K562 (cell line): ENCODE measurements around the gene PKD1L1. TPM values are rescaled to one million over a fixed set of nuclear protein-coding genes. Genes with fewer than 3 reads are reported as not detected.

Experiments
- ATAC-seq: fragments of 200-7000 bp; cut with Tn5 transposase; 3 replicates; pipeline ENCODE4 v1.9.1; 2020; ENCODE audit warnings: moderate library complexity
- BruUV-seq: library from RNA; stranded (reverse); fragments of 400-500 nt; replicated peaks from 2 replicates; lab custom pipeline; 2021; lab: Mats Ljungman, UMichigan
- CTCF ChIA-PET: fragments of 300-600 bp; formaldehyde crosslinking; extraction: SDS; loops from one replicate; lab custom pipeline; 2021; ENCODE audit warnings: low intra/inter-chr PET ratio; lab: Yijun Ruan, JAX
- POLR2A ChIA-PET: fragments of 300-600, 350-650 bp; sonication (Branson Sonifier 250); formaldehyde crosslinking; extraction: SDS; loops from one replicate; lab custom pipeline; 2021; ENCODE audit warnings: antibody characterized with exemption, inconsistent platforms; lab: Yijun Ruan, JAX
- DNase-seq, 4 experiments: peaks; one replicate each; pipeline versions ENCODE4 v3.0.0 to v3.0.0-alpha.2; 2011 to 2018; ENCODE audit warnings: low spot score in 3 of 4, mixed read lengths in 3 of 4; ENCODE audit errors: extremely low read depth in 1 of 4
- FAIRE-seq: peaks from 2 replicates; lab custom pipeline; 2011; peaks lifted over from hg19 to GRCh38; lab: Jason Lieb, UNC
- H2AFZ ChIP-seq: 2 replicates; pipeline ENCODE4 v1.6.0; 2011; ENCODE audit warnings: low read depth, low read length, control low read depth, inconsistent platforms
- H3K27ac ChIP-seq: fragments of 200-600 bp; 3 replicates; pipeline ENCODE4 v1.8.0; 2011; ENCODE audit warnings: low read depth, mild to moderate bottlenecking, control low read depth, inconsistent platforms, low read length, moderate library complexity, mixed read lengths; ENCODE audit errors: extremely low read depth
- H3K27me3 ChIP-seq, 2 experiments: fragments of 300-600 bp in 1 of 2; 2 replicates in 1 of 2; 3 replicates in 1 of 2; pipeline versions ENCODE4 v1.6.0 to v1.8.0; 2011; ENCODE audit warnings: inconsistent platforms in 2 of 2, low read length in 2 of 2, mild to moderate bottlenecking in 1 of 2, mixed read lengths in 1 of 2, moderate library complexity in 1 of 2; ENCODE audit not compliant: control insufficient read depth in 2 of 2, insufficient read depth in 2 of 2
- H3K36me3 ChIP-seq: fragments of 300-600 bp; 3 replicates; pipeline ENCODE4 v1.8.0; 2011; ENCODE audit warnings: mild to moderate bottlenecking, low read length, inconsistent platforms; ENCODE audit not compliant: control insufficient read depth, insufficient read depth
- H3K4me1 ChIP-seq, 2 experiments: fragments of 200-600 bp in 1 of 2; replicated peaks in 1 of 2; 2 replicates in 1 of 2; 3 replicates in 1 of 2; pipeline versions ENCODE4 v1.5.1 to v1.8.0; 2011; ENCODE audit warnings: inconsistent platforms in 2 of 2, low read length in 2 of 2, mild to moderate bottlenecking in 1 of 2, mixed read lengths in 1 of 2, moderate library complexity in 1 of 2; ENCODE audit not compliant: control insufficient read depth in 2 of 2, insufficient read depth in 2 of 2
- H3K4me2 ChIP-seq: 2 replicates; pipeline ENCODE4 v1.6.1; 2011; ENCODE audit warnings: low read length, control low read depth, inconsistent platforms, mixed read lengths; ENCODE audit not compliant: insufficient read depth
- H3K4me3 ChIP-seq: fragments of 200-600 bp; sonication (generic), shearing (Covaris generic); 2 replicates; pipeline ENCODE4 v1.5.1; 2016; ENCODE audit warnings: control low read depth, inconsistent platforms
- H3K79me2 ChIP-seq: fragments of 200-600 bp; 3 replicates; pipeline ENCODE4 v1.8.0; 2011; ENCODE audit warnings: low read length, inconsistent platforms; ENCODE audit not compliant: control insufficient read depth, insufficient read depth
- H3K9ac ChIP-seq, 2 experiments: 2 replicates each; pipeline versions ENCODE4 v1.6.0 to v1.6.1; 2011; ENCODE audit warnings: low read depth in 2 of 2, low read length in 2 of 2, control low read depth in 1 of 2, inconsistent platforms in 1 of 2, mild to moderate bottlenecking in 1 of 2, mixed read lengths in 1 of 2; ENCODE audit not compliant: insufficient read depth in 1 of 2
- H3K9me1 ChIP-seq: one replicate; pipeline ENCODE4 v1.6.0; 2011; ENCODE audit warnings: inconsistent platforms, mild to moderate bottlenecking, low read length, moderate library complexity; ENCODE audit not compliant: control insufficient read depth, insufficient read depth
- H3K9me3 ChIP-seq: replicated peaks from 2 replicates; pipeline ENCODE4 v1.5.1; 2011; ENCODE audit warnings: low read depth, low read length, inconsistent platforms; ENCODE audit not compliant: control insufficient read depth, insufficient read depth
- H4K20me1 ChIP-seq: replicated peaks from 2 replicates; pipeline ENCODE4 v1.6.1; 2011; ENCODE audit warnings: low read length, inconsistent platforms, mixed read lengths; ENCODE audit not compliant: control insufficient read depth, insufficient read depth
- CHCHD3 ChIP-seq: fragments of 250-450 bp; sonication (Bioruptor Pico); IDR thresholded peaks from 2 replicates; pipeline ENCODE4 v2.1.2; 2022; ENCODE audit warnings: mild to moderate bottlenecking
- EZH2 ChIP-seq: IDR thresholded peaks from 2 replicates; pipeline ENCODE4 v1.6.1; 2012; ENCODE audit warnings: low read depth, mild to moderate bottlenecking, inconsistent platforms, low read length, borderline replicate concordance
- FOXJ3 ChIP-seq: sonication (generic); formaldehyde crosslinking; IDR thresholded peaks from 2 replicates; pipeline ENCODE4 v1.4.0; 2020; ENCODE audit warnings: mild to moderate bottlenecking, missing genetic modification reagents
- FOXK1 ChIP-seq: sonication (generic); formaldehyde crosslinking; IDR thresholded peaks from 2 replicates; pipeline ENCODE4 v1.8.0; 2022; ENCODE audit warnings: missing genetic modification reagents, mild to moderate bottlenecking, borderline replicate concordance
- JUN ChIP-seq, 2 experiments: sonication (generic) in 1 of 2; formaldehyde crosslinking in 1 of 2; IDR thresholded peaks; 2 replicates each; pipeline versions ENCODE4 v1.6.1 to v1.8.0; 2012 to 2022; ENCODE audit warnings: borderline replicate concordance in 2 of 2, mild to moderate bottlenecking in 2 of 2, improper control_type of control experiment in 1 of 2, low read depth in 1 of 2, low read length in 1 of 2, missing genetic modification reagents in 1 of 2
- KAT2B ChIP-seq: IDR thresholded peaks from one replicate; pipeline ENCODE4 v1.6.1; 2012; ENCODE audit warnings: low read depth, mild to moderate bottlenecking, control low read depth, inconsistent platforms, low read length, moderate library complexity
- KDM1A ChIP-seq, 2 experiments: fragments of 450-650 bp; IDR thresholded peaks; 2 replicates each; pipeline ENCODE4 v1.6.1; 2016; ENCODE audit warnings: mild to moderate bottlenecking in 2 of 2
- KHSRP ChIP-seq: fragments of 450-650 bp; IDR thresholded peaks from 2 replicates; pipeline ENCODE4 v1.6.1; 2017
- MTA1 ChIP-seq: fragments of 450-650 bp; IDR thresholded peaks from 2 replicates; pipeline ENCODE4 v1.6.1; 2017; ENCODE audit warnings: borderline replicate concordance
- NR2F6 ChIP-seq: fragments of 450-650 bp; formaldehyde crosslinking; IDR thresholded peaks from 2 replicates; pipeline ENCODE4 v1.4.0; 2020; ENCODE audit warnings: mild to moderate bottlenecking
- NRF1 ChIP-seq, 2 experiments: fragments of 450-650 bp; IDR thresholded peaks in 1 of 2; conservative IDR thresholded peaks in 1 of 2; 2 replicates each; pipeline ENCODE4 v1.6.1; 2014; ENCODE audit warnings: mild to moderate bottlenecking in 2 of 2
- PRMT5 ChIP-seq: sonication (generic); formaldehyde crosslinking; IDR thresholded peaks from 2 replicates; pipeline ENCODE4 v1.5.0; 2020; ENCODE audit warnings: missing genetic modification reagents
- PRPF4 ChIP-seq: fragments of 200-400 bp; formaldehyde crosslinking; IDR thresholded peaks from one replicate; pipeline ENCODE4 v1.6.1; 2017; ENCODE audit warnings: low read length, low read depth, mild to moderate bottlenecking; ENCODE audit not compliant: insufficient read depth, poor library complexity, severe bottlenecking
- STAT5B ChIP-seq: fragments of 250-450 bp; sonication (Bioruptor Pico); IDR thresholded peaks from 2 replicates; pipeline ENCODE4 v1.8.0; 2021; ENCODE audit warnings: mild to moderate bottlenecking, inconsistent platforms
- ZFP36 ChIP-seq: fragments of 150-350 bp; IDR thresholded peaks from 2 replicates; pipeline ENCODE4 v1.6.1; 2018; ENCODE audit warnings: low read length, low read depth; ENCODE audit not compliant: partially characterized antibody
- ZKSCAN3 ChIP-seq: fragments of 250-450 bp; sonication (Bioruptor Pico); IDR thresholded peaks from 2 replicates; pipeline ENCODE4 v1.4.0; 2020
- ZNF695 ChIP-seq: fragments of 450-650 bp; formaldehyde crosslinking; IDR thresholded peaks from 2 replicates; pipeline ENCODE4 v1.4.0; 2020; ENCODE audit warnings: mild to moderate bottlenecking, moderate library complexity
- WGBS: fragments of 100-300 bp; shearing (Covaris generic); methylation state at CpG from one replicate; pipeline ENCODE4 v1.1.6; 2016; ENCODE audit warnings: low coverage, mixed read lengths; ENCODE audit not compliant: insufficient coverage; ENCODE audit errors: missing lambda C conversion rate; 5-methylcytosine and 5-hydroxymethylcytosine counted together
- in situ Hi-C: fragments of 300-500 bp; cut with MboI; formaldehyde crosslinking; loops from 4 replicates; pipeline ENCODE4 v1.15.0; 2018; ENCODE audit warnings: inconsistent platforms, mixed read lengths
- intact Hi-C: fragments of 100-400 bp; cut with micrococcal nuclease; formaldehyde crosslinking; loops from 2 replicates; pipeline ENCODE4 v1.14.2; 2022
- polyA plus RNA-seq, 8 experiments: library from polyadenylated mRNA; depleted of rRNA in 4 of 8; stranded (reverse) in 5 of 8; unstranded in 3 of 8; fragments of >200 nt; fragmentation: Nextera tagmentation in 2 of 8; fragmentation: Illumina TruSeq in 1 of 8; extraction: Ambion mirVana in 2 of 8; extraction: Trizol in 1 of 8; gene quantifications; 2 replicates each; pipeline versions ENCODE4 v1.2.1 to v1.2.3, GENCODE V29; 2011 to 2014; ENCODE audit warnings: inconsistent platforms in 1 of 8, missing spikeins in 1 of 8
- total RNA-seq, 7 experiments: library from RNA; depleted of rRNA in 6 of 7; stranded (reverse); fragments of >200 nt in 6 of 7; fragmentation: Illumina TruSeq in 2 of 7; extraction: Trizol in 2 of 7; gene quantifications; 2 replicates each; pipeline versions ENCODE4 v1.2.1 to v1.2.3, GENCODE V29; 2011 to 2021; ENCODE audit warnings: low replicate concordance in 1 of 7
- TF ChIP-seq, protein P1 (sequence below): fragments of 450-650 bp; IDR thresholded peaks from 2 replicates; pipeline ENCODE4 v1.7.1; 2018; ENCODE audit warnings: mild to moderate bottlenecking, low read depth; ENCODE audit not compliant: partially characterized antibody
- TF ChIP-seq, protein P2 (sequence below): fragments of 450-650 bp; formaldehyde crosslinking; IDR thresholded peaks from 2 replicates; pipeline ENCODE4 v1.4.0; 2020; ENCODE audit warnings: mild to moderate bottlenecking
- TF ChIP-seq, protein P3 (sequence below): sonication (generic); formaldehyde crosslinking; IDR thresholded peaks from 2 replicates; pipeline ENCODE4 v1.8.0; 2022; ENCODE audit warnings: mild to moderate bottlenecking, low read depth, missing genetic modification reagents

Gene PKD1L1
- total and polyA plus RNA-seq, 9 of the 15 experiments (the other 6 are each of a cell fraction or from before 2014, with no cell fraction given), result 0.01 to 0.02 TPM; not detected in 7

DNA sequence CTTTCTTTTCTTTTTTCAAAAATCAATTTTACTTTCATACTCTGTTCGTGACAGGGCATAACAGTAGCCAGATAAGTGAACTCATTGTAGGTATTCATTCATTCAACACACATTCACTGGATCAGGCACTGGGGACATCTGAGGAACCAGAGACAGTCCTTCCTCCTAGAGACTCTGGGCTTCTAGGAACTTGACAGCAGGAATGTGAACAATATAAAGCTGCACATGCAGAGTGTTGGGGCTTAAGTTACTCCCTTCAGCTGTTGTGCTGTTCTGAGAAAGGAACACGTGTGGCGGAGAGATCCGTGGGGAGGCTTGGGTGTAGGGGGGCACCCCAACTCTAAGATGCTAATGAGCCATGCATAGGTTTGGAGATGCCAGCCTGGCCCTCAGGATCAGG, 120.4 kb downstream of the PKD1L1 start:
- Histone ChIP-seq H3K4me3 (no peak overlapping the region), H3K4me1 (no peaks in the 10 kb centered on the region), H3K9ac (no peak overlapping the region), H3K27ac (no peak overlapping the region), H3K9me1 (peaks cover under 1% of the 10 kb centered on the region), H3K36me3 (no peaks in the 10 kb centered on the region), H3K79me2 (no peaks in the 10 kb centered on the region), H3K4me2 (no peak overlapping the region), H3K9me3 (no peaks in the 10 kb centered on the region), H4K20me1 (0 out of 2 replicates have a peak, but pooled peaks cover 4% of the 10 kb centered on the region), H2AFZ (no peak overlapping the region), H3K27me3 (peaks cover 0 to 19% of the 10 kb centered on the region in 2 experiments; a peak in 2 of 5 replicates)
- FAIRE-seq (no peak), DNase-seq (no peak), ATAC-seq (no peak)
- WGBS, result 2% methylated on average over 4 of the region's 4 CpGs
- BruUV-seq, result no TSS peak
- intact Hi-C loops, result no loop called here
- in situ Hi-C loops, result loop anchor here (10.0 kb wide), 1 partner anchor 543 kb away; no protein-coding TSS in a partner anchor
- ChIA-PET CTCF (no interaction called here), POLR2A (no interaction called here)
- TF ChIP-seq, protein P1, sequence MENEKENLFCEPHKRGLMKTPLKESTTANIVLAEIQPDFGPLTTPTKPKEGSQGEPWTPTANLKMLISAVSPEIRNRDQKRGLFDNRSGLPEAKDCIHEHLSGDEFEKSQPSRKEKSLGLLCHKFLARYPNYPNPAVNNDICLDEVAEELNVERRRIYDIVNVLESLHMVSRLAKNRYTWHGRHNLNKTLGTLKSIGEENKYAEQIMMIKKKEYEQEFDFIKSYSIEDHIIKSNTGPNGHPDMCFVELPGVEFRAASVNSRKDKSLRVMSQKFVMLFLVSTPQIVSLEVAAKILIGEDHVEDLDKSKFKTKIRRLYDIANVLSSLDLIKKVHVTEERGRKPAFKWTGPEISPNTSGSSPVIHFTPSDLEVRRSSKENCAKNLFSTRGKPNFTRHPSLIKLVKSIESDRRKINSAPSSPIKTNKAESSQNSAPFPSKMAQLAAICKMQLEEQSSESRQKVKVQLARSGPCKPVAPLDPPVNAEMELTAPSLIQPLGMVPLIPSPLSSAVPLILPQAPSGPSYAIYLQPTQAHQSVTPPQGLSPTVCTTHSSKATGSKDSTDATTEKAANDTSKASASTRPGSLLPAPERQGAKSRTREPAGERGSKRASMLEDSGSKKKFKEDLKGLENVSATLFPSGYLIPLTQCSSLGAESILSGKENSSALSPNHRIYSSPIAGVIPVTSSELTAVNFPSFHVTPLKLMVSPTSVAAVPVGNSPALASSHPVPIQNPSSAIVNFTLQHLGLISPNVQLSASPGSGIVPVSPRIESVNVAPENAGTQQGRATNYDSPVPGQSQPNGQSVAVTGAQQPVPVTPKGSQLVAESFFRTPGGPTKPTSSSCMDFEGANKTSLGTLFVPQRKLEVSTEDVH, result no peak
- no peak for TF ChIP-seq ZKSCAN3 (CRISPR knock-in tag)
- TF ChIP-seq ZFP36, result no peak
- no peak for TF ChIP-seq MTA1
- TF ChIP-seq FOXK1 (CRISPR knock-in tag), result no peak
- TF ChIP-seq FOXJ3 (CRISPR knock-in tag), result no peak
- TF ChIP-seq NRF1 (conservative IDR thresholded peaks at IDR 0.05 in 1 of 2, IDR thresholded peaks at IDR 0.05 in 1 of 2), result no peak
- TF ChIP-seq, protein P2, sequence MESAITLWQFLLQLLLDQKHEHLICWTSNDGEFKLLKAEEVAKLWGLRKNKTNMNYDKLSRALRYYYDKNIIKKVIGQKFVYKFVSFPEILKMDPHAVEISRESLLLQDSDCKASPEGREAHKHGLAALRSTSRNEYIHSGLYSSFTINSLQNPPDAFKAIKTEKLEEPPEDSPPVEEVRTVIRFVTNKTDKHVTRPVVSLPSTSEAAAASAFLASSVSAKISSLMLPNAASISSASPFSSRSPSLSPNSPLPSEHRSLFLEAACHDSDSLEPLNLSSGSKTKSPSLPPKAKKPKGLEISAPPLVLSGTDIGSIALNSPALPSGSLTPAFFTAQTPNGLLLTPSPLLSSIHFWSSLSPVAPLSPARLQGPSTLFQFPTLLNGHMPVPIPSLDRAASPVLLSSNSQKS (CRISPR knock-in tag), result no peak
- TF ChIP-seq JUN (IDR thresholded peaks at IDR 0.05; ENCODE audit: borderline replicate concordance, low read depth, low read length), result no peak
- no peak for TF ChIP-seq JUN (CRISPR knock-in tag; IDR thresholded peaks at IDR 0.05; ENCODE audit: borderline replicate concordance)
- TF ChIP-seq ZNF695 (CRISPR knock-in tag), result no peak
- TF ChIP-seq STAT5B, result no peak
- TF ChIP-seq KHSRP, result no peak
- TF ChIP-seq, protein P3, sequence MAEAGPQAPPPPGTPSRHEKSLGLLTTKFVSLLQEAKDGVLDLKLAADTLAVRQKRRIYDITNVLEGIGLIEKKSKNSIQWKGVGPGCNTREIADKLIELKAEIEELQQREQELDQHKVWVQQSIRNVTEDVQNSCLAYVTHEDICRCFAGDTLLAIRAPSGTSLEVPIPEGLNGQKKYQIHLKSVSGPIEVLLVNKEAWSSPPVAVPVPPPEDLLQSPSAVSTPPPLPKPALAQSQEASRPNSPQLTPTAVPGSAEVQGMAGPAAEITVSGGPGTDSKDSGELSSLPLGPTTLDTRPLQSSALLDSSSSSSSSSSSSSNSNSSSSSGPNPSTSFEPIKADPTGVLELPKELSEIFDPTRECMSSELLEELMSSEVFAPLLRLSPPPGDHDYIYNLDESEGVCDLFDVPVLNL, result no peak
- no peak for TF ChIP-seq KAT2B
- no peak for TF ChIP-seq CHCHD3 (CRISPR knock-in tag)
- TF ChIP-seq EZH2, result no peak
- TF ChIP-seq PRMT5, result no peak
- TF ChIP-seq NR2F6 (CRISPR knock-in tag), result no peak
- TF ChIP-seq PRPF4, result no peak
- TF ChIP-seq KDM1A (IDR thresholded peaks at IDR 0.05), result no peak
- TF ChIP-seq, all 486 proteins: peak for 0
